SK-N-SH (cell line): ENCODE measurements around the gene IP6K2. TPM values are rescaled to one million over a fixed set of nuclear protein-coding genes. Genes with fewer than 3 reads are reported as not detected.

Experiments
- CTCF ChIA-PET: fragments of 300-600, 350-600 bp; formaldehyde crosslinking; extraction: SDS; loops from one replicate; lab custom pipeline; 2021; lab: Yijun Ruan, JAX
- POLR2A ChIA-PET: fragments of 350-600 bp; sonication (Branson Sonifier 250); formaldehyde crosslinking; extraction: SDS; loops from one replicate; lab custom pipeline; 2020; ENCODE audit warnings: antibody characterized with exemption, inconsistent platforms; lab: Yijun Ruan, JAX
- DNase-seq: peaks from one replicate; pipeline ENCODE4 v3.0.0; 2012
- H2AFZ ChIP-seq: fragments of 200-600 bp; sonication (generic); 2 replicates; pipeline ENCODE4 v1.8.1; 2016; ENCODE audit warnings: antibody characterized with exemption, mild to moderate bottlenecking, low read depth
- H3F3A ChIP-seq: fragments of 200-600 bp; sonication (generic); replicated peaks from 2 replicates; pipeline ENCODE3; 2016; ENCODE audit warnings: antibody characterized with exemption, mild to moderate bottlenecking; ENCODE audit not compliant: insufficient read depth
- H3K27ac ChIP-seq, 2 experiments: fragments of 200-500 bp in 1 of 2; fragments of 200-600 bp in 1 of 2; sonication (Bioruptor generic) in 1 of 2; sonication (generic), shearing (Covaris generic) in 1 of 2; 2 replicates each; pipeline versions ENCODE4 v1.5.1 to v1.6.1; 2014 to 2016; ENCODE audit warnings: low read depth in 2 of 2, inconsistent platforms in 1 of 2, low read length in 1 of 2, mild to moderate bottlenecking in 1 of 2, mixed read lengths in 1 of 2
- H3K27me3 ChIP-seq: fragments of 200-600 bp; sonication (generic), shearing (Covaris generic); 2 replicates; pipeline ENCODE4 v1.6.1; 2016; ENCODE audit warnings: mixed run types; ENCODE audit not compliant: insufficient read depth
- H3K36me3 ChIP-seq, 2 experiments: fragments of 200-500 bp in 1 of 2; fragments of 200-600 bp in 1 of 2; sonication (Bioruptor generic) in 1 of 2; sonication (generic) in 1 of 2; replicated peaks in 1 of 2; 2 replicates each; pipeline versions ENCODE3 to v1.5.1; 2014 to 2016; ENCODE audit warnings: low read length in 1 of 2, mild to moderate bottlenecking in 1 of 2; ENCODE audit not compliant: insufficient read depth in 2 of 2, control insufficient read depth in 1 of 2
- H3K4me1 ChIP-seq, 2 experiments: fragments of 200-500 bp in 1 of 2; fragments of 200-600 bp in 1 of 2; sonication (Bioruptor generic) in 1 of 2; sonication (generic), shearing (Covaris generic) in 1 of 2; 2 replicates each; pipeline versions ENCODE4 v1.5.1 to v1.6.1; 2014 to 2016; ENCODE audit warnings: low read depth in 1 of 2, low read length in 1 of 2, mixed run types in 1 of 2; ENCODE audit not compliant: insufficient read depth in 2 of 2, control insufficient read depth in 1 of 2
- H3K4me2 ChIP-seq: fragments of 200-600 bp; sonication (generic), shearing (Covaris generic); 2 replicates; pipeline ENCODE4 v1.6.1; 2017; ENCODE audit warnings: mixed run types
- H3K4me3 ChIP-seq, 2 experiments: fragments of 200-500 bp in 1 of 2; fragments of 200-600 bp in 1 of 2; sonication (Bioruptor generic) in 1 of 2; sonication (generic), shearing (Covaris generic) in 1 of 2; 2 replicates each; pipeline versions ENCODE4 v1.5.1 to v1.8.1; 2014 to 2016; ENCODE audit warnings: low read depth in 2 of 2, inconsistent platforms in 1 of 2, low read length in 1 of 2, mild to moderate bottlenecking in 1 of 2, mixed read lengths in 1 of 2, moderate library complexity in 1 of 2
- H3K79me2 ChIP-seq: fragments of 200-600 bp; sonication (generic); 2 replicates; pipeline ENCODE4 v1.8.1; 2017; ENCODE audit warnings: mild to moderate bottlenecking; ENCODE audit not compliant: insufficient read depth
- H3K9ac ChIP-seq: fragments of 200-600 bp; sonication (generic); 2 replicates; pipeline ENCODE4 v1.6.1; 2017; ENCODE audit warnings: mixed run types
- H3K9me2 ChIP-seq: fragments of 200-600 bp; sonication (generic); 2 replicates; pipeline ENCODE4 v1.6.1; 2017; ENCODE audit warnings: mixed run types
- H3K9me3 ChIP-seq: fragments of 200-600 bp; sonication (generic); 2 replicates; pipeline ENCODE4 v1.6.1; 2017; ENCODE audit warnings: mixed run types, mild to moderate bottlenecking, moderate library complexity
- H4K20me1 ChIP-seq: fragments of 200-600 bp; sonication (generic); 2 replicates; pipeline ENCODE4 v1.6.1; 2017; ENCODE audit warnings: mild to moderate bottlenecking, mixed run types; ENCODE audit not compliant: insufficient read depth
- CTCF ChIP-seq: fragments of 200-600 bp; sonication (generic); IDR thresholded peaks from 2 replicates; pipeline ENCODE4 v1.6.1; 2017; ENCODE audit warnings: antibody characterized with exemption, mild to moderate bottlenecking, moderate library complexity
- ELF1 ChIP-seq: IDR thresholded peaks from 2 replicates; pipeline ENCODE4 v1.4.0; 2012
- EP300 ChIP-seq, 2 experiments: IDR thresholded peaks; 2 replicates each; pipeline versions ENCODE4 v1.4.0 to v1.6.1; 2012; ENCODE audit warnings: borderline replicate concordance in 1 of 2, low read depth in 1 of 2, low read length in 1 of 2
- EZH2phosphoT487 ChIP-seq: fragments of 200-600 bp; sonication (generic); IDR thresholded peaks from 2 replicates; pipeline ENCODE4 v1.6.1; 2017; ENCODE audit warnings: low read depth, mixed run types, mild to moderate bottlenecking, antibody characterized with exemption, moderate library complexity, borderline replicate concordance
- FOSL2 ChIP-seq: IDR thresholded peaks from 2 replicates; pipeline ENCODE4 v1.4.0; 2012; ENCODE audit warnings: low read depth, mild to moderate bottlenecking, moderate library complexity, borderline replicate concordance
- FOXJ3 ChIP-seq: sonication (generic); formaldehyde crosslinking; IDR thresholded peaks from 2 replicates; pipeline ENCODE4 v1.5.1; 2020; ENCODE audit warnings: mild to moderate bottlenecking, missing genetic modification reagents
- FOXM1 ChIP-seq: IDR thresholded peaks from 2 replicates; pipeline ENCODE4 v1.4.0; 2012; ENCODE audit warnings: low read depth, mild to moderate bottlenecking
- GABPA ChIP-seq: IDR thresholded peaks from 2 replicates; pipeline ENCODE4 v1.4.0; 2012; ENCODE audit warnings: low read depth, mild to moderate bottlenecking
- JUND ChIP-seq: IDR thresholded peaks from 2 replicates; pipeline ENCODE4 v1.4.0; 2012
- MAX ChIP-seq: IDR thresholded peaks from 2 replicates; pipeline ENCODE4 v1.4.0; 2012; ENCODE audit warnings: low read depth
- NFIC ChIP-seq: IDR thresholded peaks from 2 replicates; pipeline ENCODE4 v1.4.0; 2012; ENCODE audit warnings: borderline replicate concordance
- NRF1 ChIP-seq: IDR thresholded peaks from 2 replicates; pipeline ENCODE4 v1.6.1; 2012; ENCODE audit warnings: low read depth, mild to moderate bottlenecking, low read length
- POLR2AphosphoS5 ChIP-seq: IDR thresholded peaks from 2 replicates; pipeline ENCODE4 v1.6.1; 2012; ENCODE audit warnings: low read depth, low read length
- RCOR1 ChIP-seq: fragments of 150-350 bp; IDR thresholded peaks from 2 replicates; pipeline ENCODE4 v1.6.1; 2017; ENCODE audit warnings: antibody characterized with exemption, low read length
- REST ChIP-seq: IDR thresholded peaks from 2 replicates; pipeline ENCODE4 v1.6.1; 2012; ENCODE audit warnings: mild to moderate bottlenecking, low read depth, low read length, moderate library complexity
- RXRA ChIP-seq: IDR thresholded peaks from 2 replicates; pipeline ENCODE4 v1.4.0; 2012; ENCODE audit warnings: low read depth, mild to moderate bottlenecking, borderline replicate concordance
- SMC3 ChIP-seq: IDR thresholded peaks from 2 replicates; pipeline ENCODE4 v1.6.1; 2012; ENCODE audit warnings: low read depth, low read length, improper control_type of control experiment
- TCF12 ChIP-seq: IDR thresholded peaks from 2 replicates; pipeline ENCODE4 v1.4.0; 2012
- YY1 ChIP-seq: IDR thresholded peaks from 2 replicates; pipeline ENCODE4 v1.4.0; 2012; ENCODE audit warnings: low read depth, mild to moderate bottlenecking
- WGBS: methylation state at CpG from one replicate; pipeline ENCODE4 v1.1.6; 2017; ENCODE audit warnings: low lambda C conversion rate; 5-methylcytosine and 5-hydroxymethylcytosine counted together
- polyA plus RNA-seq, 3 experiments: library from polyadenylated mRNA; depleted of rRNA; stranded (reverse); fragments of >200 nt; gene quantifications; 2 replicates each; pipeline ENCODE4 v1.2.3, GENCODE V29; 2012
- TF ChIP-seq, protein P1 (sequence below): IDR thresholded peaks from 2 replicates; pipeline ENCODE4 v1.4.0; 2012; ENCODE audit warnings: low read depth, borderline replicate concordance

The IP6K2 gene
- polyA plus RNA-seq, 1 of the 3 experiments (the other 2 are of a cell fraction), result 178 TPM

DNA sequence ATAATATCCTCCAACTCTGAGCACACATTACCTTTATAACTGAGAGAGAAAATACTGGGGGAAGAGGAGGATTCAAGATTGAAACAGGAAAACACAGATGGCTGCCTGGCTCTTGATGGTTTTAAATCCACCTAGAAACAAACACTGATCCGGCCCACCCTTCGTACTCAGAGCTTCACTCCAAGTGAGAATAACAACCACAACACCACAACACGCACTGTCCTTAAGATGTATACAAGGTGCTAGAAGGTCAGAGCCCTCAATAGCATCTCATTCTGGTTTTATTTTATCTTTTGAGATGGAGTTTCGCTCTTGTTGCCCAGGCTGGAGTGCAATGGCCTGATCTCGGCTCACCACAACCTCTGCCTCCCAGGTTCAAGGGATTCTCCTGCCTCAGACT is 9.9 kb downstream of the IP6K2 start:
- no peaks in the 10 kb centered on the region; a peak in 2 of 4 replicates for H3K4me1 ChIP-seq
- peaks cover 26% of the 10 kb centered on the region for H3F3A ChIP-seq
- H3K4me3 ChIP-seq, result no peak overlapping the region
- TF ChIP-seq TCF12, result no peak
- no peak for TF ChIP-seq REST
- TF ChIP-seq EZH2phosphoT487, result no peak
- TF ChIP-seq RCOR1, result no peak
- no peak for TF ChIP-seq NFIC
- TF ChIP-seq RXRA, result no peak
- no peak for TF ChIP-seq FOXJ3 (CRISPR knock-in tag)
- TF ChIP-seq, protein P1, sequence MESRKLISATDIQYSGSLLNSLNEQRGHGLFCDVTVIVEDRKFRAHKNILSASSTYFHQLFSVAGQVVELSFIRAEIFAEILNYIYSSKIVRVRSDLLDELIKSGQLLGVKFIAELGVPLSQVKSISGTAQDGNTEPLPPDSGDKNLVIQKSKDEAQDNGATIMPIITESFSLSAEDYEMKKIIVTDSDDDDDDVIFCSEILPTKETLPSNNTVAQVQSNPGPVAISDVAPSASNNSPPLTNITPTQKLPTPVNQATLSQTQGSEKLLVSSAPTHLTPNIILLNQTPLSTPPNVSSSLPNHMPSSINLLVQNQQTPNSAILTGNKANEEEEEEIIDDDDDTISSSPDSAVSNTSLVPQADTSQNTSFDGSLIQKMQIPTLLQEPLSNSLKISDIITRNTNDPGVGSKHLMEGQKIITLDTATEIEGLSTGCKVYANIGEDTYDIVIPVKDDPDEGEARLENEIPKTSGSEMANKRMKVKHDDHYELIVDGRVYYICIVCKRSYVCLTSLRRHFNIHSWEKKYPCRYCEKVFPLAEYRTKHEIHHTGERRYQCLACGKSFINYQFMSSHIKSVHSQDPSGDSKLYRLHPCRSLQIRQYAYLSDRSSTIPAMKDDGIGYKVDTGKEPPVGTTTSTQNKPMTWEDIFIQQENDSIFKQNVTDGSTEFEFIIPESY, result no peak
- no peak for TF ChIP-seq POLR2AphosphoS5
- no peak for TF ChIP-seq MAX
- no peak for TF ChIP-seq JUND
- no peak for TF ChIP-seq ELF1
- TF ChIP-seq NRF1, result no peak
- TF ChIP-seq GABPA, result no peak
- no peak for TF ChIP-seq SMC3
- no peak for TF ChIP-seq EP300 (IDR thresholded peaks at IDR 0.05; ENCODE audit: borderline replicate concordance in 1 of 2, low read depth in 1 of 2, low read length in 1 of 2)
- no peak for TF ChIP-seq FOXM1
- TF ChIP-seq FOSL2, result no peak
- no peak for TF ChIP-seq CTCF
- TF ChIP-seq YY1, result no peak
- H3K9ac ChIP-seq, result no peak overlapping the region
- H2AFZ ChIP-seq, result no peak overlapping the region
- H3K4me2 ChIP-seq, result no peak overlapping the region
- no peak overlapping the region for H3K27ac ChIP-seq
- peaks cover 100% of the 10 kb centered on the region for H3K79me2 ChIP-seq
- ChIA-PET POLR2A (interaction anchor here (0.5 kb wide), 1 partner anchor 222 kb away, joined by 6 read pairs; no protein-coding TSS in a partner anchor), CTCF (interaction anchor here (0.9 to 1.5 kb wide), 3 partner anchors 33 to 78 kb away, joined by 3 to 6 read pairs (median 3); no protein-coding TSS in a partner anchor)
- DNase-seq, result no peak
- peaks cover 15 to 58% of the 10 kb centered on the region in 2 experiments for H3K36me3 ChIP-seq
- no peaks in the 10 kb centered on the region for H3K9me3 ChIP-seq
- WGBS, result 99% methylated on average over 5 of the region's 5 CpGs
- no peaks in the 10 kb centered on the region for H3K9me2 ChIP-seq
- H3K27me3 ChIP-seq, result no peaks in the 10 kb centered on the region
- H4K20me1 ChIP-seq, result peaks cover 98% of the 10 kb centered on the region
